Tibial artery (tissue), 4 donors: Measurements from ENCODE around the gene LAD1.

ENCODE experiments used
- DNase-seq, 2 donors: peaks; one replicate each; pipeline ENCODE4 v3.0.0-alpha.2; 2019
- H3K27ac ChIP-seq, 2 donors: fragments of 200-600 bp; sonication (generic) in 1 of 2; 1 replicate in 1 of 2; 2 replicates in 1 of 2; pipeline ENCODE4 v1.5.1; 2018 to 2019; ENCODE audit warnings: mild to moderate bottlenecking in 1 of 2
- H3K27me3 ChIP-seq, 2 donors: fragments of 200-600 bp; sonication (generic) in 1 of 2; one replicate each; pipeline versions ENCODE4 v1.5.1 to v1.6.0; 2016 to 2019
- H3K36me3 ChIP-seq, 3 donors: fragments of 200-600 bp; sonication (generic) in 2 of 3; one replicate each; pipeline ENCODE4 v1.5.1; 2016 to 2019; ENCODE audit warnings: mild to moderate bottlenecking in 2 of 3
- H3K4me1 ChIP-seq, 4 donors: fragments of 200-600 bp; sonication (generic) in 2 of 4; 1 replicate in 3 of 4; 2 replicates in 1 of 4; pipeline ENCODE4 v1.5.1; 2016 to 2019
- H3K4me3 ChIP-seq, 2 donors: fragments of 200-600 bp; sonication (generic) in 1 of 2; 1 replicate in 1 of 2; 2 replicates in 1 of 2; pipeline ENCODE4 v1.5.1; 2018 to 2019; ENCODE audit warnings: mild to moderate bottlenecking in 2 of 2
- H3K9me3 ChIP-seq, 3 donors: fragments of 200-600 bp; sonication (generic) in 1 of 3; one replicate each; pipeline ENCODE4 v1.5.1; 2016 to 2019
- CTCF ChIP-seq, 2 experiments: fragments of 200-600 bp in 1 of 2; fragments of 450-650 bp in 1 of 2; IDR thresholded peaks; one replicate each; pipeline ENCODE4 v1.5.1; 2017 to 2019; ENCODE audit warnings: antibody characterized with exemption in 2 of 2, mild to moderate bottlenecking in 1 of 2, moderate library complexity in 1 of 2
- intact Hi-C: fragments of 100-400 bp; cut with DNase I; formaldehyde crosslinking; loops from one replicate; pipeline ENCODE4 v1.15.0; 2023; ENCODE audit warnings: low total_unique reads

The LAD1 gene

GRCh38 chr1:201404055-201404454 lies 4.9 kb upstream of the LAD1 start:
- H3K4me1 ChIP-seq: peaks cover 0 to 11% (median 6%) of the 10 kb centered on the region in 4 donors
- H3K9me3 ChIP-seq: no peaks in the 10 kb centered on the region
- intact Hi-C loops: no loop called here
- no peak overlapping the region for H3K4me3 ChIP-seq
- no peak for TF ChIP-seq CTCF (IDR thresholded peaks at IDR 0.05)
- no peak overlapping the region for H3K27ac ChIP-seq
- peaks cover 0 to 36% of the 10 kb centered on the region in 2 donors for H3K27me3 ChIP-seq
- no peaks in the 10 kb centered on the region for H3K36me3 ChIP-seq
- DNase-seq: no peak

- no peaks in the 10 kb centered on the region for H3K36me3 ChIP-seq
- no peak for TF ChIP-seq CTCF (IDR thresholded peaks at IDR 0.05)
- no peak overlapping the region for H3K27ac ChIP-seq
- H3K9me3 ChIP-seq: no peaks in the 10 kb centered on the region
- no peak for DNase-seq
- H3K4me1 ChIP-seq: peaks cover 0 to 12% (median 7%) of the 10 kb centered on the region in 4 donors
- no peak overlapping the region for H3K4me3 ChIP-seq
- peaks cover 0 to 43% of the 10 kb centered on the region in 2 donors for H3K27me3 ChIP-seq
- intact Hi-C loops: no loop called here
These were observed 4.2 kb upstream of the LAD1 start for GRCh38 chr1:201403359-201403758.

GRCh38 chr1:201401700-201402099 lies 2.6 kb upstream of the LAD1 start:
- no peak for TF ChIP-seq CTCF (IDR thresholded peaks at IDR 0.05)
- H3K9me3 ChIP-seq: no peaks in the 10 kb centered on the region
- H3K27ac ChIP-seq: no peak overlapping the region
- no peak for DNase-seq
- peaks cover 0 to 48% of the 10 kb centered on the region in 2 donors for H3K27me3 ChIP-seq
- no peak overlapping the region for H3K4me3 ChIP-seq
- no peaks in the 10 kb centered on the region for H3K36me3 ChIP-seq
- peaks cover 0 to 17% (median 7%) of the 10 kb centered on the region in 4 donors for H3K4me1 ChIP-seq
- intact Hi-C loops: no loop called here

GRCh38 chr1:201400852-201401230 lies 1.7 kb upstream of the LAD1 start:
- no peak for TF ChIP-seq CTCF (IDR thresholded peaks at IDR 0.05)
- H3K27ac ChIP-seq: no peak overlapping the region
- intact Hi-C loops: no loop called here
- no peaks in the 10 kb centered on the region for H3K9me3 ChIP-seq
- no peak overlapping the region for H3K4me3 ChIP-seq
- peaks cover 0 to 48% of the 10 kb centered on the region in 2 donors for H3K27me3 ChIP-seq
- no peak for DNase-seq
- no peaks in the 10 kb centered on the region for H3K36me3 ChIP-seq
- peaks cover 0 to 18% (median 7%) of the 10 kb centered on the region in 4 donors for H3K4me1 ChIP-seq

- Histone ChIP-seq H3K4me1 (peaks cover 0 to 18% (median 7%) of the 10 kb centered on the region in 4 donors), H3K4me3 (no peak overlapping the region), H3K27me3 (peaks cover 0 to 45% of the 10 kb centered on the region in 2 donors), H3K27ac (no peak overlapping the region), H3K36me3 (no peaks in the 10 kb centered on the region), H3K9me3 (no peaks in the 10 kb centered on the region)
- TF ChIP-seq CTCF (IDR thresholded peaks at IDR 0.05): no peak
- intact Hi-C loops: no loop called here
- no peak for DNase-seq
These were observed 1.2 kb upstream of the LAD1 start for GRCh38 chr1:201400212-201400851.
